ENCODE data around the gene ELF3.
"Not testable (repeated sequence)": the region's sequence is repeated elsewhere in the genome, so short reads cannot be mapped to it uniquely, and the experiment has no call there.

Gene ELF3

GRCh38 chr1:202061787-202062186 lies 51.4 kb downstream of the ELF3 start:
- in situ Hi-C loops (cut with MboI; ENCODE audit: low sequenced_read_pairs): not testable (repeated sequence)

- in situ Hi-C loops (cut with MboI; ENCODE audit: low sequenced_read_pairs): not testable (repeated sequence)
Measured at GRCh38 chr1:202062636-202063035, 52.2 kb downstream of the ELF3 start.

GRCh38 chr1:202063093-202063492 lies 52.7 kb downstream of the ELF3 start:
- in situ Hi-C loops (cut with MboI; ENCODE audit: low sequenced_read_pairs): no loop called here

- in situ Hi-C loops (cut with MboI; ENCODE audit: low sequenced_read_pairs): not testable (repeated sequence)
Measured at GRCh38 chr1:202064889-202065312, 54.5 kb downstream of the ELF3 start.

All from hTERT RPE-1 (cell line).